CD4-positive, alpha-beta T cell treated with Interferon alpha-2 for 1 hour (primary cell): ENCODE data around the gene PRR20G.
"Not testable (repeated sequence)": the region's sequence is repeated elsewhere in the genome, so short reads cannot be mapped to it uniquely, and the experiment has no call there.

ENCODE experiments used
- DNase-seq, 2 donors: peaks; one replicate each; pipeline ENCODE4 v3.0.0-alpha.2; 2020 to 2022

PRR20G gene

DNA sequence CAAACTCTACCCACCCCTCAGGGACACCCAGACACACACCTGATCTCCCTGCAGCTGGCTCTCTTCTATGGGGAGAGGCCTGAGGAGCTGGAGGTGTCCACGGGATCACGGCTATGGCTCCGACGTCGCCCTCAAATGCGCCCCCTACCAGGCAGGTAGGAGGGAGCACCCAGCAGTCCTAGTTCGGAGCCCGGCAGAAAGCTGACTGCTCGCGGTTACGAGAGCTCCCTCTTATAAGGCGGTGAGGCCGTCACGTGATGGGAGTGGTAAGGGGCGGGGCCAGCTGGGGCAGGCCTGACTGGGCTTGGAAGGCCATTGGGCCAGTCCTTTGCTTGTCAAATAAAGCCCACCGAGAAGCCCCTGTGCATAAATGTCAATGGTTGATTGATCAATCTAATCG, at the start of gene PRR20G:
TSS of gene PRR20G (minus strand) at position 207 of the 400 bp plus-strand sequence. CDS start 681 bp downstream, outside the sequence.
- DNase-seq = no peak

DNA sequence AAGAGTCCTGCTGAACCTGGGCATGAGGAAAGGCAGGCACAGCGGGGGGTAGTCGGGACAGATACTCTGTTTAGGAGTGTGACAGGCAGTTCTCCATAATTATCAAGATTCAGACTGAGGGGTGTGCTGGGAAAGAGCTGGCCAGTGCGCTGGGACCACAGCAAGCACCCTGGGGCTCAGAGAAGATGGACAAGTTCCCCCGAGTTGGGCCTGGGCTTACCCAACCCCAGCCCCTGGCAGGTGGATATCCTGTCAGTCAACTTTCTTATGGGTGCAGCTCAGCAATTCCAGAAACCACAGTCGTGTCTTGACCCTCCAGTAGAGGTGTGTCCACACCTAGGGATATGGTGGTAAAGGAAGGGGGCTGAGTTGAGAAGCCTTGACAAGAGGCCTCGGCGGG, 49.2 kb upstream of the PRR20G start:
- DNase-seq = no peak

DNA sequence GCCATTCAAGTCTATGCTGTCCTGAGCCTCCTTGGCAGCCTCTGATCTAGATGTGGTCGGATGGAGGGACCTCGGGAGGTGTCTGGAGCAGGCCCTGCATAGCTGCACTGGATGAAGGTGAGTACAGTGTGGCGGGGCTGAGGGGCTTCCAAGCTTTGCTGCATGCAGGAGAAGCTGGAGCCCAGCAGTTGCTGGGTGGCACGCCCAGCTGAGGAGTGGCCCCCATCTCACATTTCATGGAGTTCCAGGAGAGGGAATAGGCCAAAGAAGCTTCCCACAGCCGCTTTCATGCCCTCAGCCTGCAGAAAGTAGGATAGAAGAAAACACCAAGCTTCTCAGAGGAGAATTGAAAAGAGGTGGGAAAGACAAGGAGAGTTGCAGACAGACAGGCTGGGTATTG, 48.3 kb upstream of the PRR20G start:
- DNase-seq = no peak

DNA sequence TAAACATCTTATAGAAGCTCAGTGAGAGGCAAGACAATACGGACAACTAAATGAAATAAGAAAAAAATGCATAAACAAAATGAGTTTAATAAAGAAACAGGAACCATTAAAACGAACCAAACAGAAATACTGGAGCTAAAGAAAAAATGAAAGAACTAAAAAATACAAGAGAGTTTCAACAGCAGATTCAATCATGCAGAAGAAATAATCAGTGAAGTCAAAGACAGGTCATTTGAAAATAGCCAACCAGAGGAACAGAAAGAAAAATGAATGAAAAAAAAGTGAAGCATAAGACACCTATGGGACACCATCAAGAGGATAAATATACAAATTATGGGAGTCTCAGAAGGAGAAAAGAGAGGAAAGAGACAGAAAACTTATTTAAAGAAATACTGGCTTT, 42.5 kb upstream of the PRR20G start:
- DNase-seq = no peak

DNA sequence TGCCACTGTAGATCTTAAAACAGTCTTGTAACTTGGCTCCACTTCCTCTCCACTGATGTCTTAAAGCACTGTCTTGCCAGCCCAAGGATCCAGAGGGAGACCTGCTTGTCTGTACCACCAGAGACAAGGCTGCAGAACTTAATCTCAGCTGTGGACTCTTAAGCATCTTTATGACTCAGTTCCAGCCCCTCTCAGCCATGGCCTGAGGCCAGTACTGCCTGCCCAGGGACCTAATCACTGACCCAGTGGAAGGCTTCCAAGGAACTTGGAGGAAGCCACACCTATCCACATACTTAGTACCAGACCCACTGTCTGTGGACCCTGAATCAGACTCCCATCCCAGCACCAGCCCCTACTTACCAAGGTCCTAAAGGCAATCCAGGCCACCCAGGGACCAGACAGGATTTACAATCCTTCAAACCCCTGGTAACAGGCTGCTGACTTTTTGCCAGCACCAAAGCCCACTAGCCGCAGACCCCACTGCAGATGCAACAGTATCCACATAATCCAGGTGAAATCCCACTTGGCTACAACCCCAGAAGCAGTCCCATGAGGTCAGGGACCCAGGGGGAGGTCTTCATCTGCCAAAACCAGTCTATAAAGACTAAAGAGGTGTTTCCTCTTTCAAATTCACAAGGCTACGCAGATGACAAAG, 41.9 kb upstream of the PRR20G start:
- DNase-seq = no peak

DNA sequence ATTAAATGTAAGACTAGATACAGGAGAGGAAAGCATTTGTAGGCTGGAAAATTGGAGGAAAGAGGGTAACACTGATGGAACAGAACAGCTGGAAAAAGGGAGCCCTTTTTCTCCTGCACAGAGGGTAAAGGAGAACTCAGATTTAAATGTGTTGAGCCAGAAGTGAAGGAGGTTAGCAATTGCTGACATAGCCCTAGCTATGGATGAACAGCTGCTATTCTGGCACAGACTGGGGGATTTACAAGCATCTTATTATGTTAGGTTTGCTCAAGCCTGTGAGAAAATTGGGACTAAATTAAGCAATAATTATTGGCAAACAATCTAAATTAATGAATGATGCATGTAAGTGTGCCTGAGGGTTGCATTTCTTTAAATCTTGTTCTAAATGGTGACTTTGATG, 40.6 kb upstream of the PRR20G start:
- no peak for DNase-seq

DNA sequence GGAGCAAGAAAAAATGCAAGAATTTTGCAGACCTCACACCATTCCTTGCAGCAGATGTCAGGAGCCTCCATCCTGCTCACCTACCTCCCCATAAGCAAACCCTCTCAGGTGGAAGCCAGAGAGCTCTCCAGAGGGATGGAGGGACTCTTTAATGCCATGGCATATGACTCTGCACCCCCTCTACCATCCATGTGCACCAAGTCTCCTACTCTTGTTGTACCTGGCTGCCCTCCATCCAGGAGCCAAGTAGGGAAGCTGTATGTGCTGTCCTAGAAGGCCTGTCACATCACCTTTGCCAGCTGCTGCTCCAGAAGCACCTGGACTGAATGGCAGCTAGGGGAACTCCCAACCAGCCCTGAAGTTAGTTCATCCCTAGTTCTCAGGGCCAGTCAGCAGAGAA, 38.5 kb upstream of the PRR20G start:
- no peak for DNase-seq

DNA sequence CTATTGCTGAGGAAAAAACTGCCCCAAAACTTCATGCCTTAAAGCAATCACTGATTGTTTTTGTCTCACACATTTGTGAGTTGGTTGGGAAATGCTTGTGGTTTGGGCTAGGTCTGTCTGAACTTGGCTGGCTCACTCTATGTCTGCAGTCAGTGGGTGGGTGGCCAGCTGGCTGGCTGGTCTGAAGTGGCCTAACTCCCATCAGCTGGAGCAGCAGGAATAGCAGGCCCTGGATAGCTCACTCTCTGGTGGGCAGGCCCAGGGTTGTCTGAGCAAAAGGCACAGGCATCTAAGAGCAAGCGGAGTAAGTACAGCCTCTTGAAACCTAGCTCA, 37.7 kb upstream of the PRR20G start:
- no peak for DNase-seq

DNA sequence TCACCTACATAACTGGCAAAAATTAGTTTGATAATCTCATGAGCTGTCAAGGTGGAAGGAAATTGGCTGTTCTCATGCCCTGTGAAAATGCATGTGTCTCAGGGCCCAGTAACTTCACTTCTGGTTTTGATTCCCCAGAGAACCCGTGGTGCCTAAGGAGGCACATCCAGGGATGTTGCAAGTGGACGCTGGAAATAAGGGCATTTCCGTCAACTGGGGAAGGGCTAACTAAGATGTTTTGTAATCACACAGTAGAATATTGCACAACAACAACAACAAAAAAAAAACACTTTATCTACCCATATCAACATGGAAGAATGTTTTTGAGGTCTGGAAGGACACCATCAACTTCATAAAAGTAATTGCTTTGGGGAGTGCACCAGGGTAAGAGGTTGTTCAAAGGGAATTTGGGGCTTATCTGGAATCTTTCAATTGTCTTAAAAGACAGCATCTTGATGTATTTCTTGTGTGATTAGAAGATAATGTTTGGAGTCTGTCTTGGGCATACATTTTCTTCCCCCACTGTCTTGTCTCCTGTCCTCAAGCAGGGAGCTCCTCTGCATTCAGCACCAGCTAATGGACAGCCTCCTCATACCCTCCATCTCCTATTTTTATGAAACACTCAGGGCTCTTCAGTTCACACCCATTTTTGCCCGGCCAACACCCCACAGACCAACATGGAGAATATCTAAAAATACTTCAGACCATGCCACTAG, 37.2 kb upstream of the PRR20G start:
- DNase-seq = no peak

DNA sequence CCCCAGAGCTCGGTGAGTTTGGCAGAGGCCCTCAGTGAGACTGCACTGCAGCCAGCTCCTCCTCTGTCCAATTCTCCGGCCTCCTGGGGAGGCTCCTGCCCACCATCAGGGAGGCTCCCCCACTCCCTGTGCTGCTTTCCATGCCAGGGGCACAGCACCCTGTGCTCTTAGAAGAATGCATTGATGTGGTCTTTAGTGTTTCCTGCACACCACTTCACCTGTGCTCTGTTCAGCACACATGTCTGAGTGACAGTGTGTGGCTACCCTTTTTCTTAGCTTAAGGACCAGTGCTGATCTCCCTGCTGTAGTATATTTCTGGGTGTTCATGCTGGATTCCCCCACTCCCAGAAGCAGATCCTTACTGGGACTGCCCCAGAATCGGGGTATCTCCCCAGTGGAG, 36.2 kb upstream of the PRR20G start:
- DNase-seq = no peak

DNA sequence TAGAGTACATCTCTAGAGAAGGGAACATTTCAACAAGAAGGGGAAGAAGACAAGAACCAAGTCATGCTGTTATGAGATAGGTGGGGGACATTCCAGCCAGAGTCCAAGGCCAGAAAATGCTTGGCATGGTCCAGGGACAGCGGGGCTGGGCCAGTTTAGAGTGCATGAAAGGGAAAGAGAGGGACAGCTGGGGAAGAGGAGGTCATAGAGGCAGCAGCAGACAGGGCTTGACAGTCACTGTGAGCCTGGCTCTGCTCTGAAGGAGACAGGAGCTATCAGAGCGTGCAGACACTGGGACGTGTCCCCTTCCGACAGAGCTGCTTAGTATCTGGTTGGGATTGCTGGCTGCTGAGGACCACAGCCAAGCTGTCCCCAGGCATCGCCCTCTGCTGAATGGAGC, 35.7 kb upstream of the PRR20G start:
- no peak for DNase-seq

DNA sequence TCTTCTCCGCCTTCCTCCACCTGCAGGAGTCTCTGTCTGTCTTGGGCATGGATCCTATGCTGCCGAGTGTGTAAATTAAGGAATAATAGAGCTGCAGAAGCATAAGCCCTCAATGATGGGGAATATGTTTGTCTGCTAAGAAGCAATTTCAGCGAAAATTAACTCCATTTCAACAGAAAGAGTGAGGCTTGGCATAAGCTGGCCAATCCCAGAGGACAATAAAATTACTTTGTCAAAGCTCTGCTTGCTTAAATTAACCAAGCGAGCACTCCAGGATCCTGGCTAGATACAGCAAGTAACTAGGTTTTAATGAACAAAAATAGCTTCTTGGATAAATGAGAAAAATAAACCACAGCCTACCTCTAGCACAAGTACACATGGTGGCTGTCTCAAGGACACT, 33.5 kb upstream of the PRR20G start:
- DNase-seq = no peak

DNA sequence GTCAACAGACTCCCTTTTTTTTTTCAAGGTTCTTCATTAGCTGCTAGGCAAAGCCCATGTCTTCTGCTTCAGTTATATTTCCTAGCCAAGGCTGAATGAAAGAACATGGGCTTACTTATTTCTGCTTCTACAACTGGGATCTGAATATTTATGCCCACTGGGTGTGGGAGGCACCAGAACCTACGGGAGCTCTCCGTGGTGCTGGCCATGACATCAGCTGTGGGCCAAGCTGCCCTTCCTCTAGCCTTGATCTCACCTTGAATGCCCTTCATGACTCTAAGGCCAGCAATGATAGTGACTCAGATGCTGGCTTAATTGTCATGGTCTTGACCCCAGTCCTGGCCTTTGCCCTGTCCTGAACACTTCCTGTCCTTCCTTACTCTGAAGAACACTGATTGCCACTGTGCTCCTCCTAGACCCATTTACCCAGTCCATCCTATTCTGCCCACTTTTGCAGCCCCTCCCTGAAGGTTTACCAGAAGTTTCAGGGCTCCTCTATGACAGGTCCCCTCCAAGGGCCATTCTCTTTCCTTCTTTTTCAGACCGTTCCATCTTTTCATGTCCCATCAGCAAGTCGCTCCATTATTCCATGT, 32.8 kb upstream of the PRR20G start:
- DNase-seq = no peak

DNA sequence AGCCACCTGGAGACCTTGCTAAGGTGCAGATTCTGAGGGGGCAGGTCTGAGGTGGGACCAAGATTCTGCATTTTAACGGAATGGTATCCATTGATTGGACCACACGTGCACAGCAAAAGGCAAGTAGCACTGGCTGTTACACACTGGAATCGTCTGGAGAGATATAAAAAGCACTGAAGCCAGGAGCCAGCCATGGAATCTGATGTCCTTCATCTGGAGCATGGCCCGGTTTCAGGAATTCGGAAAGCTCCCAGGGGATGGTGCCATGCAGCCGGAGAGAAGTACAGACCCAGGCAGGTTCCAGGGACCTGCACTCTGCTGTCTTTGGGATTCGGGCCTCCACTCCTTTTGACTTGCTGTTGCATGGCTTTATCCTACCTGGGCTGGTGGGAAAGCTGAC, 28.8 kb upstream of the PRR20G start:
- DNase-seq = no peak

DNA sequence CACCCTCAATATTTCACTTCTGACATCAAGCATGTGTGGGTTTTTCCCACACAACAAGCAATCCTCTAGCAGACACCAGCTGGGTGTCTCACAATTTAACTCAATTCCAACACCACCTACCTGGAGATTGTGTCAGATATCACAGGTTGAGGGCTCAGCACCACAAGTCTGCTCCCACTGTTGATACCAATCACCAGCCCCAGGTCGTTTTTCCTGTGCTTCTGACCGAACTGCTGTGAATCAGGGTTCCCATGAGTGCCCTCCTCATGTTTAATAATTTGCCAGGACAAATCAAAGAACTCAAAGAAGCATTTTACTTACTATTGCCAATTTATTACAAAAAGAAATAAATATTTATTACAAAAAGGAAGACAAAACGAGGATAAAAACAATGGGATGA, 25.0 kb upstream of the PRR20G start:
- DNase-seq = no peak

DNA sequence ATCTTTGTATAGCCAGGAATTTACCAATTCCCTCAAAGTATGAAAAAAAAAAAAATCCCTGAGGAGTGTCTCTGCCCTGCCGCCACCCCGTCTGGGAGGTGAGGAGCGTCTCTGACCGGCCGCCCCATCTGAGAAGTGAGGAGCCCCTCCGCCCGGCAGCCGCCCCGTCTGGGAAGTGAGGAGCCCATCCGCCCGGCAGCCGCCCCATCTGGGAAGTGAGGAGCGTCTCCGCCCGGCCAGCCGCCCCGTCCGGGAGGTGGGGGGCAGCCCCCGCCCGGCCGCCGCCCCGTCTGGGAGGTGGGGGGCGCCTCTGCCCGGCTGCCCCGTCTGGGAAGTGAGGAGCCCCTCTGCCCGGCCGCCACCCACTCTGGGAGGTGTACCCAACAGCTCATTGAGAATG, 21.0 kb upstream of the PRR20G start:
- DNase-seq = not testable (repeated sequence)

DNA sequence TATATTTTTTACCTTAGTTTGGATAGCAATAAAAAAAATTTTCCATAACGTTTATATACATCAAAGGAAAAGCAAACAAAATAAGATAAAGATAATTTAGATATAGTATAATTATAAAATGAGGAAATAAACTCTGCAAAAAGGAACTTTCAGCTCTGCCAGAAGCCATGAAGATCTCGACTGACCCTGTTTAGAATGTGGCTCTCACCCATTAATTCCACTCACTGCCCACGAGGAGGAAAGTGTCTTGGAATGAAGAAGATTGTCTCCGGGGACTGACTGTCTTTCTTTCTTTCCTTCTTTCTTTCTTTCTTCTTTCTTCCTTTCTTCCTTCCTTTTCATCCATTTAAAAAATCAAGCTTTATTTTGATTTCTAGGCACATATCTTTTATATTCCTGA, 20.1 kb upstream of the PRR20G start:
- no peak for DNase-seq

DNA sequence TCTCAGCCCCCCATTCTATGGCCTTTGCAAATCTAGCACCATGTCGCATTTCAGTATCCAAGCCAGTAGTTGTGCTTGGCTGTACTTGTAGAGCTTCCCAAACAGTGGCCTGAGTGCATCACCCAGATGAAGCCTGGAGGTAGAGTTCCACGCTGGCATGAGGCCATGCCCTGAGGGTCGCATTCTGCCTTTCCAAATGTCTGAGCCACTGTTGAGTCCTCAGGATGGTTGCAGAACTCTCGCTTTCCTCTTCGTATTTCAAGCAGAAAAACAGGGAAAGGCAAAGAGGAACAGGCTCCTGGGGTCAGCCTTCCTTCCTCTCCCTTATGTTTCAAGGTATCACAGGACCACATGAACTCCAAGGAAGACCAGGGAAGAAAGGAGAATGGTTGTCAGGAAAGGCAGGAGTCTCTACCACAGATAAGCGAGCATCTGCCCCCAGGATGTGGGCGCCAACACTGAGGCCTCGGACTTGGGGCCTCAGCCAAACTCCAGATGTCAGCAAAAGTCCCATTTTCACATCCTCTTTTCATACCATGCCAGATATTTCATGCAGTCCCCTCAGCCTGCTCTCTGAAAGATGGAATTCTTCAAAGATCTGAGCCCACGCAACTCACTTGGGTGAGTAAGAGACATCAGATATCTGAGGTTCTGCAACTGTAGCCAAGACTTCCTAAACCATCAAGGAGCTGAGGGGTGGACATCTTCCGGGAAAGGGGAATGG, 19.4 kb upstream of the PRR20G start:
- DNase-seq = no peak

DNA sequence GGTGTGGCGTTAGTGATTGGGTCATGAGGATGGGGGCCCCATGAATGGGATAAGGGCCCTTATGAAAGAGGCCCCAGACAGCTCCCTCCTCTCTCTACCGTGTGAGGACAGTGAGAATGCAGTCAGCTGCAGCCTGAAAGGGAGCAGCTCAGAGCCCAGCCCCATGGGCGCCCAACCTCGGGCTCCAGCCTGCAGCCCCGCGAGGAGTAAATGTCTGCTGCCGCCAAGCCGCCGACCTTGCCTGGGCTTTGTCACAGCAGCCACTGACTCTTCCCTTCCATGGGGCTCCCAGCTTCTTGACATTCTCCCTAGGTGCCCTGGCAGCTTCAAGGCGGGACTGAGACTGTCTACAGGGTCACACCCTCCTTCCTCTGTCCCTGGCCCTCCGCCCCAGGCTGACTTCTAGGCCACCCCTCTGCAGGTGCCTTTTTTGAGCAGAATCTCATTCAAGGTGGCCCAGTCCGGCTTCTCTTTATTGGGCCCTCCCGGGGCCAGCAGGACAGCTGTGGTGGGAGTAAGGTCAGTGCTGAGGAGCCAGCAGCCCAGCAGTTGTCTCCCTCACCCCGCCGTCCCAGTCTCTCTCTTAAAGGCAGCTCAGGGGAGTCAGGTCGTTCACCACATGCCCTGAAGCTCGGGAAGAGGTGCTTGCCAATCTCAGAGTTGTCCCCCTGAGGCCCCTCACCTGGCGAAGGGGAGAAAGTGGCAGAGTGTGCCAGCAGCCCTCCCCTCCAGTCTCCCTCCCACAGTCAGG, 18.7 kb upstream of the PRR20G start:
- no peak for DNase-seq

DNA sequence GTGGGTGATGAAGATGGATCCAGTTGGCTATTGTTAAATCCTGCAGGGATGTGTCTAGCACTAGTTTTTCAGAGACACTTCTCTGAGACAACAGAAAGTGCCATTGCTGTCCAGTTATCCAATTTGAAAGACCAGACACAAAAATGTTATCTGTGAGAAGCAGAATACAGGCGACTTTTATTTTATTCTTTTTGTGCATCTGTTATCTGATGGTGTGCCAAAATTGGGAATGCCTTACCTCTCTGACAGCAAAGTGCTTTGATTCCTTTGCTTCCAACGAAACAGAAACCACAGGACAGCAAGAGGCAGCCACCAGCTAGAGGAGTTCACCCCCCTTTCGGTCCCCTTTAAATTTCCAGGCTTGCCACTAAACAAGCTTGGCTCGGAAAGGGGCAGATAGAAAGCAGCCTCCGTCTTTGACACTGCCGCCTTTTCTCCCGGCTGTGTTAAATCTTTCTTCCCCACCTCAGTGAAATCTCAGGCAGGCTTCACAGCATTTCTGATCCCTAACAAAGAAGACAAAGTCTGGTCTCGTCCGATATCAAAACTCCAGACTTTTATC, 17.7 kb upstream of the PRR20G start:
- no peak for DNase-seq

DNA sequence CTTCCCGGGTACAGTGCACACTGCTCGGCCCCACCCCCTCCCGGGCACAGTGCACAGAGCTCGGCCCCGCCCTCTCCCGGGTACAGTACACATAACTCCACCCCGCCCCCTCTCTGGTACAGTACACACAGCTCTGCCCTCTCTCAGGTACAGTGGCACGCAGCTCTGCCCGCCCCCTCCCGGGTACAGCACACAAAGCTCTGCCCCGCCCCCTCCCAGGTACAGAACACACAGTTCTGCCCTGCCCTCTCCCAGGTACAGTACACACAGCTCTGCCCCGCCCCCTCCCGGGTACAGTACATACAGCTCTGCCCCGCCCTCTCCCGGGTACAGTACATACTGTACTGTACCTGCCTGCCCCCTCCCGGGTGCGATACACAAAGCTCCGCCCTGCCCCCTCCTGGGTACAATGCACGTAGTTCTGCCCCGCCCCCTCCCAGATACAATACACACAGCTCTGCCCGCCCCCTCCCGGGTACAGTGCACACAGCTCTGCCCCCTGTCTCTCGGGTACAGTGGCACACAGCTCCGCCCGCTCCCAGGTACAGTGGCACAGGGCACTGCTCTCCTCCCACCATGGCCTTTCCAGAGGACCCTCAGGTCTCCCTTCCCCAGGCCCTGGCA, 16.4 kb upstream of the PRR20G start:
- no peak for DNase-seq

DNA sequence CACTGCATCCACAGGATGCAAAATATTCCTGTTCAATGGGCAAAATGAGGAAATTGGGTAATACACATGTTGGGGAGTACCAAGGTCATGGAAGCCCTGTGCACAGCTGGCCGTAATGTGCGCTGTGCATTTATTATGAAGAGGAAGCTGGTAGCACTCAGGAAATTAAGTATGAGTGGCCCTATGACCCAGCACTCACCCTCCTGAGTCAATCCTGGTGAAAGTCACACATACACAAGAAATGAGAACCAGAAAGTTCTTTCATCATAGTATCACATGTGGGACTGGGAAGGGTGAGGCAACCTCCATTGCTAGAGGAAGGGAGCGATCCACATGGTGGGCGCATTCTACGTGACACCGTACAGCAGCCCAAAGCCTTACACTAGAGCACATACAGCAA, 11.4 kb upstream of the PRR20G start:
- peak in 1 of 2 donors; percentile 50 for DNase-seq
